GM21447 (cell line): Measurements from ENCODE around the gene GTPBP2.

Experiments used
- ATAC-seq: cut with Tn5 transposase; IDR thresholded peaks from one replicate; pipeline ENCODE4 v1.9.1; 2021; ENCODE audit not compliant: unreplicated experiment

Gene GTPBP2

GRCh38 chr6:43582911-43583310 lies 46.2 kb downstream of the GTPBP2 start:
- ATAC-seq: no peak

GRCh38 chr6:43579171-43579570 lies 49.9 kb downstream of the GTPBP2 start:
- ATAC-seq: no peak

- ATAC-seq: no peak
These were observed 50.3 kb downstream of the GTPBP2 start for GRCh38 chr6:43578748-43579147.

GRCh38 chr6:43575772-43576551 lies 53.1 kb downstream of the GTPBP2 start, which contains the start of the genes POLH and XPO5:
Gene POLH (plus strand): TSS chr6:43576185. CDS start chr6:43582320, 6,135 bp downstream.
Gene XPO5 (minus strand): TSS chr6:43576038. CDS start chr6:43575864, 174 bp downstream.
- peak; percentile 79 for ATAC-seq

GRCh38 chr6:43575105-43575771 lies 53.8 kb downstream of the GTPBP2 start:
- ATAC-seq: peak; percentile 26

GRCh38 chr6:43572015-43572414 lies 57.0 kb downstream of the GTPBP2 start:
- no peak for ATAC-seq

GRCh38 chr6:43570876-43571441 lies 58.1 kb downstream of the GTPBP2 start:
- no peak for ATAC-seq
